Caco-2 (cell line): Measurements from ENCODE around the gene PRB3. TPM values are rescaled to one million over a fixed set of nuclear protein-coding genes. Genes with fewer than 3 reads are reported as not detected.
A peak's percentile ranks its signal among the peaks of the same experiment; 100 is the strongest.

Experiments
- BruUV-seq: library from RNA; stranded (reverse); fragments of 400-500 nt; replicated peaks from 2 replicates; lab custom pipeline; 2021; lab: Mats Ljungman, UMichigan
- CTCF ChIA-PET: fragments of 300-600 bp; sonication (Branson Sonifier 250); formaldehyde crosslinking; loops from one replicate; lab custom pipeline; 2022; ENCODE audit warnings: antibody characterized with exemption; lab: Charles Lee
- POLR2A ChIA-PET: fragments of 300-600 bp; sonication (Branson Sonifier 250); formaldehyde crosslinking; loops from one replicate; lab custom pipeline; 2022; ENCODE audit warnings: antibody characterized with exemption; lab: Charles Lee
- DNase-seq, 2 experiments: peaks; one replicate each; pipeline versions ENCODE4 v3.0.0 to v3.0.0-alpha.2; 2020 to 2022
- H3K27me3 ChIP-seq: replicated peaks from 2 replicates; pipeline ENCODE4 v1.6.0; 2011; ENCODE audit warnings: low read length; ENCODE audit not compliant: control insufficient read depth, insufficient read depth
- H3K36me3 ChIP-seq: 2 replicates; pipeline ENCODE4 v1.5.1; 2011; ENCODE audit warnings: low read length; ENCODE audit not compliant: control insufficient read depth, insufficient read depth
- H3K4me1 ChIP-seq: fragments of 250-450 bp; sonication (Bioruptor Pico); 2 replicates; pipeline ENCODE4 v1.5.1; 2020; ENCODE audit warnings: mild to moderate bottlenecking
- H3K4me3 ChIP-seq: 2 replicates; pipeline ENCODE4 v1.5.1; 2011; ENCODE audit warnings: low read depth, mild to moderate bottlenecking, control low read depth, low read length
- H3K9me3 ChIP-seq: fragments of 250-450 bp; sonication (Bioruptor Pico); 2 replicates; pipeline ENCODE4 v1.5.1; 2020; ENCODE audit warnings: mild to moderate bottlenecking, moderate library complexity
- H3K27ac Mint-ChIP-seq: one replicate; pipeline ENCODE4 v1.8.0; 2022; ENCODE audit warnings: mixed read lengths; ENCODE audit not compliant: unreplicated experiment
- H3K27me3 Mint-ChIP-seq: one replicate; pipeline ENCODE4 v1.8.0; 2022; ENCODE audit warnings: mixed read lengths; ENCODE audit not compliant: insufficient read depth, unreplicated experiment
- H3K36me3 Mint-ChIP-seq: one replicate; pipeline ENCODE4 v1.8.0; 2022; ENCODE audit warnings: mild to moderate bottlenecking, mixed read lengths; ENCODE audit not compliant: insufficient read depth, unreplicated experiment
- H3K4me1 Mint-ChIP-seq: one replicate; pipeline ENCODE4 v1.8.0; 2022; ENCODE audit warnings: low read depth, mixed read lengths; ENCODE audit not compliant: unreplicated experiment
- H3K4me3 Mint-ChIP-seq: one replicate; pipeline ENCODE4 v1.8.0; 2022; ENCODE audit warnings: mild to moderate bottlenecking, moderate library complexity, mixed read lengths; ENCODE audit not compliant: unreplicated experiment
- H3K9me3 Mint-ChIP-seq: one replicate; pipeline ENCODE4 v1.8.0; 2022; ENCODE audit warnings: mixed read lengths; ENCODE audit not compliant: unreplicated experiment
- intact Hi-C: fragments of 100-400 bp; cut with micrococcal nuclease; formaldehyde crosslinking; loops from one replicate; pipeline ENCODE4 v1.10.0; 2022; ENCODE audit not compliant: unreplicated experiment
- total RNA-seq: library from RNA; stranded (reverse); gene quantifications from 2 replicates; pipeline ENCODE4 v1.2.3, GENCODE V29; 2022
- TF ChIP-seq, protein P1 (sequence below), 2 experiments: fragments of 200-600 bp in 1 of 2; IDR thresholded peaks; 1 replicate in 1 of 2; 2 replicates in 1 of 2; pipeline versions ENCODE4 v1.5.1 to v1.8.0; 2011 to 2022; ENCODE audit warnings: antibody characterized with exemption in 1 of 2, control low read depth in 1 of 2, inconsistent platforms in 1 of 2, low read depth in 1 of 2, low read length in 1 of 2, mild to moderate bottlenecking in 1 of 2, moderate library complexity in 1 of 2; ENCODE audit not compliant: insufficient read depth in 1 of 2, severe bottlenecking in 1 of 2, unreplicated experiment in 1 of 2

The PRB3 gene
- total RNA-seq, 1 experiment from 2014 or later, result not detected

DNA sequence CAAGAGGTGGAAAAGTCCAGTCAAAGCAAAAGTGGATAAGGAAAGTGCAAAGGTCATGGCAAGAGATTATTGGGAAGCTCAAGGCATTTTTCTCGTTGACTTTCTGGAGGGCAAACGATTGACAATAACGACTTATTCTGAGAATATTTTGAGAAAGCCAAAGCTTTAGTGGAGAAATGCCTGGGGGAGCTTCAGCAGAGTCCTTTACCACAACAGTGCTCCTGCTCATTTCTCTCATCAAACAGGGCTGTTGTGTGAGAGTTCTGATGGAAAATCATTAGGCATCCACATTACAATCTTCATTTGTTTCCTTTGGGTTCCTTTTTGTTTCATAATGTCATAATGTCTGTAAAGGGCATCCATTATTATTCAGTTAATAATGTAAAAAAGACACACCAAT is 26.9 kb downstream of the PRB3 start:
- intact Hi-C loops, result no loop called here
- POLR2A ChIA-PET, result no interaction called here

DNA sequence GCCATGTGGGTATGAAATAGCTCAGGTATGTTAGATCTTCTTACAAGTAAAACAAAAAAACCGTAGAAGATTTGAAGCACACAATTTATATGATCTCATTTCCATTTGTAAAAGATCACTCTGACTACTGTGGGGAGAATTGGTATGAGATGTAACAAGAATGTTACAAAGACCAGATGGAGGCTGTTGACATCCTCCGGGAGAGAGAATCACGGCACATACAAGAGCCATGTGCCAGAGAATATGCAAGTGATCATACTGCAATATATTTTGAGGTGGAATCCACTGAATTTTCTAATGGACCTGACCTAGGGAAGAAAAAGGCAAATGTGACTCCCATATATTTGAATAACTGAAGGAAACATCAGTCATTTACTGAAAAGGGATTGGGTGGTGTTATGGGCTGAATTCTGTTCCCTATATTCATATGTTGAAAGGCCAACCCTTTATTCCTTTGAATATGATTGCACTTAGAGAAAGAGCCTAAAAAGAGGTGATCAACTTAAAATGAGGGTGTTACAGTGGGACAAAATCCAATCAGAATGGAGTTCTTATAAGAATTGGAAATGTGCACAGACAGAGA is 29.1 kb downstream of the PRB3 start:
- no peaks in the 10 kb centered on the region for H3K27me3 ChIP-seq
- Mint-ChIP-seq H3K36me3 (no peaks in the 10 kb centered on the region), H3K27me3 (no peaks in the 10 kb centered on the region), H3K9me3 (no peaks in the 10 kb centered on the region), H3K27ac (no peak overlapping the region), H3K4me1 (peaks cover 15% of the 10 kb centered on the region), H3K4me3 (no peak overlapping the region)
- no peaks in the 10 kb centered on the region for H3K9me3 ChIP-seq
- BruUV-seq, result no TSS peak
- H3K36me3 ChIP-seq, result no peaks in the 10 kb centered on the region
- H3K4me1 ChIP-seq, result peaks cover 8% of the 10 kb centered on the region; the same call in 1 of the 2 replicates
- no peak for DNase-seq
- intact Hi-C loops, result no loop called here
- TF ChIP-seq, protein P1, sequence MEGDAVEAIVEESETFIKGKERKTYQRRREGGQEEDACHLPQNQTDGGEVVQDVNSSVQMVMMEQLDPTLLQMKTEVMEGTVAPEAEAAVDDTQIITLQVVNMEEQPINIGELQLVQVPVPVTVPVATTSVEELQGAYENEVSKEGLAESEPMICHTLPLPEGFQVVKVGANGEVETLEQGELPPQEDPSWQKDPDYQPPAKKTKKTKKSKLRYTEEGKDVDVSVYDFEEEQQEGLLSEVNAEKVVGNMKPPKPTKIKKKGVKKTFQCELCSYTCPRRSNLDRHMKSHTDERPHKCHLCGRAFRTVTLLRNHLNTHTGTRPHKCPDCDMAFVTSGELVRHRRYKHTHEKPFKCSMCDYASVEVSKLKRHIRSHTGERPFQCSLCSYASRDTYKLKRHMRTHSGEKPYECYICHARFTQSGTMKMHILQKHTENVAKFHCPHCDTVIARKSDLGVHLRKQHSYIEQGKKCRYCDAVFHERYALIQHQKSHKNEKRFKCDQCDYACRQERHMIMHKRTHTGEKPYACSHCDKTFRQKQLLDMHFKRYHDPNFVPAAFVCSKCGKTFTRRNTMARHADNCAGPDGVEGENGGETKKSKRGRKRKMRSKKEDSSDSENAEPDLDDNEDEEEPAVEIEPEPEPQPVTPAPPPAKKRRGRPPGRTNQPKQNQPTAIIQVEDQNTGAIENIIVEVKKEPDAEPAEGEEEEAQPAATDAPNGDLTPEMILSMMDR (IDR thresholded peaks at IDR 0.05; ENCODE audit: insufficient read depth in 1 of 2, low read depth in 1 of 2, low read length in 1 of 2, severe bottlenecking in 1 of 2, unreplicated experiment in 1 of 2), result no peak
- POLR2A ChIA-PET, result no interaction called here
- CTCF ChIA-PET, result no interaction called here
- no peak overlapping the region for H3K4me3 ChIP-seq

More for the DNA sequence above, 26.9 kb downstream of the PRB3 start:
- Histone ChIP-seq H3K36me3 (no peaks in the 10 kb centered on the region), H3K27me3 (no peaks in the 10 kb centered on the region), H3K4me1 (peaks cover 8% of the 10 kb centered on the region; the same call in 1 of the 2 replicates), H3K4me3 (no peak overlapping the region), H3K9me3 (no peaks in the 10 kb centered on the region)
- TF ChIP-seq, protein P1 (IDR thresholded peaks at IDR 0.05; ENCODE audit: insufficient read depth in 1 of 2, low read depth in 1 of 2, low read length in 1 of 2, severe bottlenecking in 1 of 2, unreplicated experiment in 1 of 2), result no peak
- Mint-ChIP-seq H3K27me3 (no peaks in the 10 kb centered on the region), H3K9me3 (no peaks in the 10 kb centered on the region), H3K4me3 (no peak overlapping the region), H3K27ac (no peak overlapping the region), H3K36me3 (no peaks in the 10 kb centered on the region), H3K4me1 (peaks cover 15% of the 10 kb centered on the region)
- peak in 1 of 2 experiments; percentile 10 for DNase-seq
- no TSS peak for BruUV-seq
- CTCF ChIA-PET, result no interaction called here

DNA sequence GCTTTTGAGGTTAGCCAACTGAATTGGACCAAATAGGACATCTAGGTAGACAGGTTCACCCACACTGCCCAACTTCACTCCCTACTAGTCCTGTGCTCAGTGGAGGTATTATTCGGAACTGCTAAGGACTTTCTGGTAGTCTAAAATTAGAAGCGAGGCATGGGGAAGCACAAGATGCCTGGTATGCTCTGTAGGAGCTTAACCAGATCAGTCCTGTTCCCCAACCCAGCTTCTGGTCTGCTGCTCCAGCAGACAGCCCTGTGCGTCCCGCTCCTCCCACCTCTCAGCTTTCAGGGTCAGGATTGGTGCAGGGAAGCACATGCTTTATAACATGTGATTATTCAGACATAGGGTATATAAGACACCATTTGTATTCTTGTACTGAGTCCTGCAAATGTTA is 31.2 kb downstream of the PRB3 start:
- ChIA-PET POLR2A (no interaction called here), CTCF (no interaction called here)
- no peaks in the 10 kb centered on the region for H3K36me3 Mint-ChIP-seq
- TF ChIP-seq, protein P1 (IDR thresholded peaks at IDR 0.05; ENCODE audit: insufficient read depth in 1 of 2, low read depth in 1 of 2, low read length in 1 of 2, severe bottlenecking in 1 of 2, unreplicated experiment in 1 of 2), result no peak
- no peak overlapping the region for H3K27ac Mint-ChIP-seq
- Histone ChIP-seq H3K4me1 (peaks cover 8% of the 10 kb centered on the region; the same call in 1 of the 2 replicates), H3K9me3 (no peaks in the 10 kb centered on the region), H3K36me3 (no peaks in the 10 kb centered on the region), H3K4me3 (no peak overlapping the region), H3K27me3 (no peaks in the 10 kb centered on the region)
- no TSS peak for BruUV-seq
- no peaks in the 10 kb centered on the region for H3K9me3 Mint-ChIP-seq
- H3K4me1 Mint-ChIP-seq, result peaks cover 12% of the 10 kb centered on the region
- DNase-seq, result no peak
- H3K27me3 Mint-ChIP-seq, result no peaks in the 10 kb centered on the region
- intact Hi-C loops, result no loop called here
- no peak overlapping the region for H3K4me3 Mint-ChIP-seq
